Glomerular visceral epithelial cell (primary cell): Measurements from ENCODE around the gene ZSCAN30.

Experiments
- DNase-seq: peaks from one replicate; pipeline ENCODE4 v3.0.0-alpha.2; 2016; ENCODE audit errors: extremely low spot score

ZSCAN30 gene

DNA sequence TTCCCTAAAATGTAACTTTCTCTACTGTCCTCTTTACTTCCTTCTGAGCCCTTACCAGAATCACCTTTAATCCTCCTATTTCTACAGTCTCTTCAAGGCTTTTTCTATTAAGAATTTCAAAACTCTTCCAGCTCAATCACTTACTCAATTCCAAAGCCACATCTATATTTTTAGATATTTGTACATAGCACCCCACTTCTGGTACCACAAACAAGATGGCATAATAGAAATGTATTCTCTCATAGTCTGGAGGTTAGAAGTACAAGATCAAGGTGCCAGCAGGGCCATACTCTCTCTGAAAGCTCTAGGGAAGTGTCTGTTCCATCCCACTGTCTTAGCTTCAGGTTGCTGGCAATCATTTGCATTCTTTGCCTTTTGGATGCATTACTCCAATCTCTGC, 11.1 kb downstream of the ZSCAN30 start:
- DNase-seq: no peak

DNA sequence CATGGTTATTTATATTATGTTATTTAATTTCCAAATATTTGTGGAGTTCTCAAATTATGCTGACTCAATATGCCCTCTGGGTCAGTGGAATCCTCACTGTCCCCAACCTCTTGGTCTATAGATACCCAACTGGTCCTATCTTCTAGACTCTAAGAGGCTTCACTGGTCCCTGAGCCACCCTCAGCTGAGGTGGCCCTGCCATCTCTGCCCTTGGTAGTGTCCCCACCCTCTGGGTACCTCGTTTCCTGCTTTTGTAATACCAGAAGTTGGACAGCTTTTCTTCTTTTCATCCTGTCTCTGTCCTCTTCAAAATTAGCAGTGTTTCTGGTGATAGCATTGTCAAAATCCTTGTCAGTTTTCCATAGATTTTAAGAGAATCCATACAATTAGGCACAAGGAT, 11.9 kb downstream of the ZSCAN30 start:
- DNase-seq: no peak

DNA sequence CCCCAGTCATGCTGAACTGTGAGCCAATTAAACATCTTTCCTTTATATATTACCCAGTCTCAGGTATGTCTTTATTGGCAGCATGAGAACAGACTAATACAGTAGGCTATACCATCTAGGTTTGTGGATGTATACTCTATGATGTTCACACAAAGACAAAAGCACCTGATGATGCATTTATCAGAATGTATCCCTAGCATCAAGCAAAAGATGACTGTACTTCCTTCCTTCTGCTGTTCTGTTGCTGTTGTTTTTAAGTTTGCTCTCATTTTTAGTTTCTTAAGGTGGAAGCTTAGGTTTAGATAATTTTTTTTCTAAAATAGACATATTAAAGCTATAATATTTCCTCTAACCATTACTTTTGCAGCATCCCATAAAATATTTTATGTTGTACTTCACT, 12.4 kb downstream of the ZSCAN30 start:
- no peak for DNase-seq

DNA sequence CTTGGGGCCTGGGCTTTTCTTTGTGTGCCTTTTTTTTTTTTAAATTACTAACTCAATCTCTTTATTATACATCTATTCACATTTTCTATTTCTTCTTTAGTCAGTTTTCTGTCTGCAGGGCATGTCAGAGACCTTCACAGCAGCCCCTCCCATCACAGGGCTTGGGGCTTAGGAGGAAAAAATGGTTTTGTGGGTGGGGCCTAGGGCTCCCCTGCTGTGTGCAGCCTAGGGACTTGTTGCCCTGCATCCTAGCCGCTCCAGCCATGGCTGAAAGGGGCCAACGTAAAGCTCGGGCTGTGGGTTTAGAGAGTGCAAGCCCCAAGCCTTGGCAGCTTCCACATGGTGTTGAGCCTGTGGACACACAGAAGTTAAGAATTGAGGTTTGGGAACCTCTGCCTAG, 13.8 kb downstream of the ZSCAN30 start:
- no peak for DNase-seq

DNA sequence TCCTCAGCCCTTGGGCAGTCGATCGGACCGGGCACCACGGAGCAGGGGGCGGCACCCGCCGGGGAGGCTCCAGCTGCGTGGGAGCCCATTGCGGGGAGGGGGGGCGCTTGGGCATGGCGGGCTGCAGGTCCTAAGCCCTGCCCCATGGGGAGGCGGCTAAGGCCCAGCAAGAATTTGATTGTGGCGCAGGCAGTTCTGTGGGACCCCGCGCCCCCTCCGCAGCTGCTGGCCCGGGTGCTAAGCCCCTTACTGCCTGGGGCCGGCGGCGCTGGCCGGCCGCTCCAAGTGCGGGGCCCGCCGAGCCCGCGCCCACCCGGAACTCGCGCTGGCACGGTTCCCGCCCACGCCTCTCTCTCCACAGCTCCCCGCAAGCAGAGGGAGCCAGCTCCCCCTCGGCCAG, 18.4 kb downstream of the ZSCAN30 start:
- no peak for DNase-seq

DNA sequence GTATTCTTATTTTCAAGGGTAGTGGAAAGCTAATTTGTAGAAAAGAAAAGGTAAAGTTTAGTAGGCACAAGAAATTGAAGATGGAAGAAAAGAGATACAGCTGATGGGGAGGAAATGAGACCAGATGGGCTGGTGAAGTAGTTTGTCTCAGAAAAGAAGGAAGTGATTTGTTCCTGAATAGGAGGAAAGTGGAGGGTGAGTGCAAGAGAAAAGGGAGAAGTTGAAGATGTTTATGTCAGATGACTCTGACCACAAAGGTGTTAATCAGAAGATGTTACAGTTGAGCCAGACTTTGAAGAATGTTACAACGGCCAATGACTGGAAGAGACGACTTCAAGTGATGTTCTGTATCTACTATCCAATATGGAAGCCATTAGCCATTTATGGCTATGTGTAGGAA, 21.2 kb downstream of the ZSCAN30 start:
- DNase-seq: no peak

DNA sequence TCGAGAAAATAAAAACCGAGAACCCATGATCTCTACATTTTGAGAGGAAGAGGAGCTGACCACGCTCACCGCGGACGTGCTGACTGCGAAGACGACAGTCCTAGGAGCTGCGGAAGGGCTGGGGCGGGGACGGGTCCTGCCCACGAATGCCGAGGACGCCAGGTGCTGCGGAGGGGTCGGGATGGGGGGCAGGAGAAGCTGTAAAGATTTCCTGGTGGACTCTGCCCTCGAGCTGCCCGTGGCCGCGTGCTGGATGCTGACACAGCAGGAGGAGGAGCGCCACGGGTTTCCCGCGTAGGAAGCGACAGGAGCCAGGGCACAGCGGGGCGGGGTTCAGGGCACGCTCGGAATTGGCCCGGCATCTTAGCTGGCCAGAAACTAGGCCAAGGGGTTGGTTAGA, 22.2 kb downstream of the ZSCAN30 start:
- DNase-seq: no peak

DNA sequence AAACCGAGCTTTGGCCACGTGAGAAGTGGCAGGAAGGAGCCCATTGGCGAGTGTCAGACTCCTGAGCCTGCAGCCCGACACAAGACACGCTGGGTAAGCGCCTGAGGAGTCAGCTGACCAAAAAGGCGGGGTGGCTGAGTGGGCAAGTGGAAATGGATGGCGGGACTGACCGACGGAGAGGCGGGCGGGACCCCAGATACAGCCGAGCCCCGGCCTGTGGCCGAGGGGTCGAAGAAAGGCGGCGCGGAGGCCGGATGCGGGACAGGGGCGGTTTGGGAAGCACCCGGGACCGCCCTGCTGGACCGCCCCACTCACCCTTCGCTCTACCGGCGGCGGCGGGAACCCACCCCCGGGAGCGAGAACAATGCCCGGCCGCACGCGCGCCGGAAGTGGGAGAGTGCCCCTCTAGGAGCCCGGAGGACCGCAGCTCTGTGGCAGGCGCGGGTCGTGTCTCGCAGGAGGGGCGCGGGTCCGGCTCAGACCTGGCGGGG, 22.8 kb downstream of the ZSCAN30 start:
- DNase-seq: no peak

DNA sequence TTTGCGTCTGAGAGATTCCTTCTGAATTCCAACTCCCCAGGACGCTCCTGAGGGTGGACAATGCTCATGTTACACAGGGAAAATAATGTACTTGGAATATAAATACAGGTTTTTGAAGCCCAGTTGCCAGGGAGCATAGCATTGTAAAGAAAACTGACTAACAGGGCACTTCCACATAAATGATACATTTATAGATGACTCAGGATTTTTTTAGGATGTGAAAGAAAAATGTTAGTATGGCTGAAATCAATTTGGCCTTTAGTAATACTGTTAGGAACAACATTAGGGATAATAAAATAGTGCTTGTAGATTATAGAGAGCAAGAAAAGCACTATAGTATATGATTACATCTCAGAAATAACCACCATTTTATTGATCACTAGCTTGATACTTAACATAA, 25.6 kb downstream of the ZSCAN30 start:
- no peak for DNase-seq

DNA sequence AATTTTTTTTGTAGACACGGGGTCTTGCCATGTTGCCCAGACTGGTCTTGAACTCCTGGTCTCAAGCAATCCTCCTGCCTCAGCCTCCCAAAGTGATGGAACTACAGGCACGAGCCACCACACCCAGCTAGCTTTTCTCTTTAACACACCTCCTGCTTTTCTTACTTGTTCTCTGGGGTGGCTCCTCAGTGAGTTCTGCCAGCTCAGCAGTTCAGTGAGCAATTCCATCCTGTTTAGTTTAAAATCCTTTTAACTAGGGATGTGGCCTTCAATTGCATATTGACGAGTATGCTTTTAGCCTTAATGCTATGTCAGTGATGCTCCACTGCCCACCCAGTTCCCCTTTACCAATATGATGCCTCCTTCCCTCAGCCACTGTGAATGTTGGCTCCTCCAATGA, 33.1 kb downstream of the ZSCAN30 start:
- no peak for DNase-seq

DNA sequence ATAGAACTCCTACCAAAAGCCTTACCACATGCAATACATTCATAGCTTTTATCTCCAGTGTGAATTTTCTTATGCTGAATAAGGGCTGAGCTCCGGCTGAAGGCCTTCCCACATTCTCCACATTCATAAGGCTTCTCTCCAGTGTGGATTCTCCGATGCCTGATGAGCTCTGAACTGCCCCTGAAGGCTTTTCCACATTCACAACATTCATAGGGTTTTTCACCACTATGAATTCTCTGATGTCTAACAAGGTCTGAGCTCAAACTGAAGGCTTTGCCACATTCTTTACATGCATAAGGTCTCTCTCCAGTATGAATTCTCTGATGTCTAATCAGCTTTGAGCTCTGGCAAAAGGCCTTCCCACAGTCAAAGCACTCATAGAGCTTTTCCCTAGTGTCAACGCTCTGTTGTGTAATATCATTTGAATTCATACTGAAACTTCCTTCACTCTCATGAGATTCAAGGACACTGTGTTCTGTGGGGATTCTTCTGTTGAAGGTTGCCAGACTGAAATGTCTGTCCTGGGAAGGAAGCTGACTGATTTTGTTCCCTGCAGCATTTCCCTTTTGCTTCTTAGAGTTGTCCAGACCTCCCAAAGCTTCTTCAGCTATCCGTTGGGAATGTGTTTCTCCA, 36.3 kb downstream of the ZSCAN30 start:
- no peak for DNase-seq

DNA sequence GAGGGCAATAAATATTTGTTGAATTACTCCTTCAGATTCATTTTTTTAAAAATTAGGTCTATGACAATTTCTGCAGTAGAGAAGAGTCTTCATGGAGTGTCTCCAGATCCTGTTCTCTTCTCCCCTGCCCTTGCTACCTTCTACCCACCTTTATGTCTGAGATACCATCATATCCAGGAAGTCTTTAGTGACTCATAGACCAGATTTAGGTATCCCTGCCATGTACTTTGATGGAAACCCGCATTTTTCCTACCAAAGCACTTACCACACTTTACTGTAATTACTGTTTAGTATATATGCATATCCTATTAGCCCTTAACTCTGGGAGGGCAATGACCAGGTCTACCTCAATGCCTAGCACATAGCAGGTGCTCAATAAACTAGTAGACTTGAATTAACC, 37.6 kb downstream of the ZSCAN30 start:
- no peak for DNase-seq

DNA sequence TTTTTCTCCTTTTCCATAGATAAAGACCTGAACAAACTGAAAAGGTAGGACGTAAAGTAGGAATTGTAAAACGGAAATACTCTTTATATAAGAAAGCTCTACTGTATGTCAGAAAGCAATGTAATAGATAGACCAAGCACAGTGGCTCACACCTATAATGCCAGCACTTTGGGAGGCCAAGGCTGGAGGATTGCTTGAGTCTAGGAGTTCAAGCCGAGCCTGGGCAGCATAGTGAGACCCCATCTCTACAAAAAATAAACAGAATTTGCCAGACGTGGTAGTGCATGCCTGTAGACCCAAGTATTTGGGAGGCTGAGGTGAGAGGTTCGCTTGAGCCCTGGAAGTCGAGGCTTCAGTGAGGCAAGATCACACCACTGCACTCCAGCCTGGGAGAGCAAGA, 41.6 kb downstream of the ZSCAN30 start:
- DNase-seq: no peak

DNA sequence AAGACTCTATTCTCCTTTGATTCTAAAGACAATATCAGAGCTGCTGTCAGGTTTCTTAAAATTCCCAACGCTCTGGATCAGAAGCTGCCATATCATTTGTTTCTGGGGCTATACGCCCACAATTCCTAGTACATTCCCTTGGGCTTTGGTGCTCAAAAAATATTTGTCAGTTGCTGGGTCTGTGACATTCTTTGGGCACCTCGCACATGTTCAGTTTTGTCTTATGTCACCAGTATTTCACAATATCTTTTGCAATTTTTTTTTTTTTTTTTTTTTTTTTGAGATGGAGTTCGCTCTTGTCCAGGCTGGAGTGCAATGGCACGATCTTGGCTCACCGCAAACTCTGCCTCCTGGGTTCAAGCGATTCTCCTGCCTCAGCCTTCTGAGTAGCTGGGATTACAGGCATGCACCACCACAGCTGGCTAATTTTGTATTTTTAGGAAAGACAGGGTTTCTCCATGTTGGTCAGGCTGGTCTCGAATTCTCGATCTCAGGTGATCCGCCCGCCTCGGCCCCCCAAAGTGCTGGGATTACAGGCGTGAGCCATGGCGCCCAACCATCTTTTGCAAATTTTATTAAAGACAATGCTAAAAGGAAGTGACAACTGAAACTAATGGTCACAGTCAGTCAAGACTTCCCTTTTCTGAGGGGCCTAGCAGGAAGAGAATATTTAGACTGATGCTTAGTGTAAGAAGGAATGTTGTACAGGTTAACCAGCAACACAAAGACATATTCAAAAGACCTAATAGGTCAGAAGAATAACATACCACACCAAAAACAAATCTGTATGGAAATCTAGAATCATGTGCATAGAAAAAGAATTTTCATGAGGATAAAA, 42.4 kb downstream of the ZSCAN30 start:
- no peak for DNase-seq

DNA sequence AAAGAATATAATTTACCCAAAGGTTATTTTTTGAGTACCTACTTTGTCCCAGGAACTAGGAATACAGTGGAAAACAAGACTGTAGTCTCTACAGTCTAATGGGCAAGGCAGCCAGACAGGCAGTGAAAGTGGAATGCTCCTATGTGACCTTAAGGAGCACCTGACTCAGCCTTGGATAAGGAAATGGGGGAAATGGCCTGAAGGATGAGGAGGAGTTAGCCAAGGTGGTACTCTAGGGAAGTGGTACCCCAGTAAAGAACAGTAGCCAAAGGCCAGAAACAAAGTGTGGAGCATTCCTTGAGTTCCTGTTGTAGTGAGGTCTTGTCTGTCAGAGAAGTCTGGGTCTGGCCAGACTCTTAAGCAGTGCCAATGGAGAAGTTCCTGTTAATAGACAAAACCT, 43.2 kb downstream of the ZSCAN30 start:
- DNase-seq: no peak

DNA sequence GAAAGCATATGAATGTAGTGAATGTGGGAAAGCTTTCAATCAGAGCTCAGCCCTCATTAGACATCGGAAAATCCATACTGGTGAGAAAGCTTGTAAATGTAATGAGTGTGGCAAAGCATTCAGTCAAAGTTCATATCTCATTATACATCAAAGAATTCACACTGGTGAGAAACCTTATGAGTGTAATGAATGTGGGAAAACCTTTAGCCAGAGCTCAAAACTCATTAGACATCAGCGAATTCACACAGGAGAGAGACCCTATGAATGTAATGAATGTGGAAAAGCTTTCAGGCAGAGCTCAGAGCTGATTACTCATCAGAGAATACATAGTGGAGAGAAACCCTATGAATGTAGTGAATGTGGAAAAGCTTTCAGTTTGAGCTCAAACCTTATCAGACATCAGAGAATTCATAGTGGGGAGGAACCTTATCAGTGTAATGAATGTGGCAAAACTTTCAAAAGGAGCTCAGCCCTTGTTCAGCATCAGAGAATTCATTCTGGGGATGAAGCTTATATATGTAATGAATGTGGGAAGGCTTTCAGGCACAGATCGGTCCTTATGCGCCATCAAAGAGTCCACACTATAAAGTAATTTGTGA, 44.2 kb downstream of the ZSCAN30 start:
- DNase-seq: no peak

DNA sequence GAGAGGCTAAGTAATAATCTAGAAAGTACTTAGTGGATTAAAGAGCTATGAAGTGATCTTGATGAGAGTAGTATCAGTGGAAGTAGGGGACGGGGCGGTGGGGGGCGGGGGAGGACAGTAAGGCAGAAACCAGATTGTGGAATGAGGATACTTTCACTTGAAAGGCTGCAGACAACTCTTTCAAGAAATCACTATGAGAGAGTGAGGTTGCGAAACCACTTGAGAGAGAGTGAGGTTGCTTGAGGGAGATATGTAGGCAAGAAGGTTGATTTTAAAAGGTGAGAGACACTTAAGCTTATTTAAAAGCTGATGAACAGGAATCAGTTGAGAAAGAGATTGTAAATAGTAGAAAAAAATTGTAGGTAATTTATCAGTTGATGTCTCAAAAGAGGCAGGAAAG, 45.4 kb downstream of the ZSCAN30 start:
- DNase-seq: no peak

DNA sequence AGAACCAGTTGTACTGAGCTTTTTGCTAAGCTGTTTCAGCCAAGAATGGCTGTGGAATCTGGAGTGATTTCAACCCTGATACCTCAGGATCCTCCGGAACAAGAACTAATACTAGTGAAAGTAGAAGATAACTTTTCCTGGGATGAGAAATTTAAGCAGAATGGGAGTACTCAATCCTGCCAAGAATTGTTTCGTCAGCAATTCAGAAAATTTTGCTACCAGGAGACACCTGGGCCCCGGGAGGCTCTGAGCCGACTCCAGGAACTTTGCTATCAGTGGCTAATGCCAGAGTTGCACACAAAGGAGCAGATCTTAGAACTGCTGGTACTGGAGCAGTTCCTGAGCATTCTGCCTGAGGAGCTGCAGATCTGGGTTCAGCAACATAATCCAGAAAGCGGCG, 47.6 kb downstream of the ZSCAN30 start:
- no peak for DNase-seq

DNA sequence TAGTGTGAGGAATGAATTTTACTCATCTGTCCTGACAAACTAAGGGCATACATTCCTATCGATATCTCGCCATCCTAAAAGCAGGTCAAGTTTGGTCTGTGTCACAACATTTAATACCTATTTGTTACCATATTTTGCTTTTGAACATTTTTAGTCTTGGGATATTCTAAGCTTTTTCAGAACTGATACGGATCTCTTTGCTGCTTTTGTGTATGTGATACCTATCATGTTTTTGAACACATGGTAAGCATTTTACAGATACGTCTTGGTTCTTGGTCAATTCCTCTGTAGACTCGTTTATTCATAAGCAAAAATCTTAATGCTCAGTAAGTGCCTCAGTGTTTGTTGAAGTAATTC, 48.6 kb downstream of the ZSCAN30 start:
- no peak for DNase-seq

DNA sequence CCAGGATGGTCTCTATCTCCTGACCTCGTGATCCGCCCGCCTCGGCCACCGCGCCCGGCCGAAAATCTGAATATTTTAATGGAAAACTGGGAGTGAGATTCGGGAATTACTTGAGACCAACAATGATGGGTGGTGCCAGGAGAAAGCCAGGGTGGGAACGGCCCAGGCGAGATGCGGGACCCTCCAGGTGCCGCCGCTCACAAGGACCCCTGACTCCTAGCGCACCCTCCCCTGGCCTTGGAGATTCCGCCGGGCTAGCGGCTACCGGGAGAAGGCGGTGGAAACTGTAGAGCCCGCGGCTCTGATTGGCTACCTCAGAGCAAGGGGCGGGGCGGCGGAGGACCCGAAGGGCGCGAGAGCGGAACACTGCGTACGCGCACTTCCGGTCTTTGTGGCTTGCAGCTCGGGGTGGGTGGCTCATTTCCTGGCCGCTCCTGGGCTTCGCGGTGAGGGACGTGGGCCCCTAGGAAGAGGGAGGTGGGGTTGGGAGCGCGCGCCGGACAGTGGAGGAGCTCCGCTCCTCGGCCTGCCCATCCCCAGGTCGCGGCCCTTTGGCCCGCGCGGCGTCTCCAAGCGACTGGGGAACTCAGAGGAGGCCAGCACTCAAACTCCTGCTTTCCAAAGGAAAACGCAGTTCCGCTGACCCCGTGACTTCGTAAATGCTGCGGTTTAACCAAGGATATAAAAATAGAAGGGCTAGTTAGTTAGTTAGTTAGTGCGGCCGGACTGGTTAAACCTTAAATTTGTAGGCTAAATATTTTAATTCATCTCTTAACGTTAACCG, 49.2 kb downstream of the ZSCAN30 start, which contains the start of gene ZNF397:
Gene ZNF397 (plus strand): TSS at position 371 of the 784 bp plus-strand sequence. CDS start 1,437 bp downstream, outside the sequence.
- peak; percentile 98 for DNase-seq

DNA sequence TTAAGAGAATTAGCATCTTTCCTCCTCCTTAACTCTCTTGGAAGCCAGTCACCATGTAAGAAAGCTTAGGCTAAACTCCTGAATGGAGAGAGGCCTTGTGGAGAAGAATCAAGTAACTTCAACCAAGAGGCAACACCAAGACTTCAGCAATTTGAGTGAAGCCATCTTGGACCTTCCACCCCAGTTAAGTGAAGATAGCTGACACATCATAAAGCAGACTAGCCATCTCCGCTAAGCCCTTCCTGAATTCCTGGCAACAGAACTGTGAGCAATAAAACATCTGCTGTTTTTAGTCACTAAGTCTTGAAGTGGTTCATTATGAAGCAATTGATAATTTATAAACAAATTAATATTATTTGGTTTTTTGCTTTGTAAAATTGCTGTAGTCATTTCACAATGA, 50.7 kb downstream of the ZSCAN30 start:
- no peak for DNase-seq
